ENCODE data around the gene SNX25. TPM values are rescaled to one million over a fixed set of nuclear protein-coding genes. Genes with fewer than 3 reads are reported as not detected.

SNX25 gene
- total RNA-seq, 1 donor from 2014 or later = 40.6 TPM

- DNase-seq (ENCODE audit: low read depth) = no peak
- H3K4me3 ChIP-seq (ENCODE audit: low read depth, low read length) = no peak overlapping the region
- TF ChIP-seq, protein P1, sequence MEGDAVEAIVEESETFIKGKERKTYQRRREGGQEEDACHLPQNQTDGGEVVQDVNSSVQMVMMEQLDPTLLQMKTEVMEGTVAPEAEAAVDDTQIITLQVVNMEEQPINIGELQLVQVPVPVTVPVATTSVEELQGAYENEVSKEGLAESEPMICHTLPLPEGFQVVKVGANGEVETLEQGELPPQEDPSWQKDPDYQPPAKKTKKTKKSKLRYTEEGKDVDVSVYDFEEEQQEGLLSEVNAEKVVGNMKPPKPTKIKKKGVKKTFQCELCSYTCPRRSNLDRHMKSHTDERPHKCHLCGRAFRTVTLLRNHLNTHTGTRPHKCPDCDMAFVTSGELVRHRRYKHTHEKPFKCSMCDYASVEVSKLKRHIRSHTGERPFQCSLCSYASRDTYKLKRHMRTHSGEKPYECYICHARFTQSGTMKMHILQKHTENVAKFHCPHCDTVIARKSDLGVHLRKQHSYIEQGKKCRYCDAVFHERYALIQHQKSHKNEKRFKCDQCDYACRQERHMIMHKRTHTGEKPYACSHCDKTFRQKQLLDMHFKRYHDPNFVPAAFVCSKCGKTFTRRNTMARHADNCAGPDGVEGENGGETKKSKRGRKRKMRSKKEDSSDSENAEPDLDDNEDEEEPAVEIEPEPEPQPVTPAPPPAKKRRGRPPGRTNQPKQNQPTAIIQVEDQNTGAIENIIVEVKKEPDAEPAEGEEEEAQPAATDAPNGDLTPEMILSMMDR (conservative IDR thresholded peaks at IDR 0.05; ENCODE audit: low read depth, low read length) = no peak
Measured at GRCh38 chr4:185259719-185260118, 50.3 kb downstream of the SNX25 start.

GRCh38 chr4:185261946-185262345, 52.5 kb downstream of the SNX25 start:
- no peak for DNase-seq (ENCODE audit: low read depth)
- TF ChIP-seq, protein P1 (conservative IDR thresholded peaks at IDR 0.05; ENCODE audit: low read depth, low read length) = no peak

GRCh38 chr4:185263419-185263818, 54.0 kb downstream of the SNX25 start:
- no peak overlapping the region for H3K4me3 ChIP-seq (ENCODE audit: low read depth, low read length)
- no peak for DNase-seq (ENCODE audit: low read depth)
- TF ChIP-seq, protein P1 (conservative IDR thresholded peaks at IDR 0.05; ENCODE audit: low read depth, low read length) = no peak

More at GRCh38 chr4:185261946-185262345, 52.5 kb downstream of the SNX25 start:
- H3K4me3 ChIP-seq (ENCODE audit: low read depth, low read length) = no peak overlapping the region

DNA sequence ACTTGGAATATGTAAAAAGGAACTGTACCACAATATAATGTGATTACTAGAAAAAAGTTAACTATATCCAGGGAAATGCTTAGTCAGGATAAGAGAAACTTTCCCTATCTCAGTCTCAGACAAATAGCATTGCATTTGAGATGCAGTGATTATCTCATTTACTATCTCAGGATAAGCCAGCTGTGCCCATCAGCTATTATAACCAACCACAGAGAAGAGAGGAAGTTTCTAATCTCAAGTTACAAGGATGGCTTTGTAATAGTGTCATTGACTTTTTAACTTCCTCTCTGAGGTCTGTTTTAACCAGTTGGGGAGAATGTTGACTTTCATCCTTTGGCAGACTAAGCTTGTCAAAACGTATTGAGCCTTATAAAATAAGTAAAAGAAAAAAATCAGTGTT, 56.5 kb downstream of the SNX25 start:
- no peak for DNase-seq (ENCODE audit: low read depth)
- TF ChIP-seq, protein P1 (conservative IDR thresholded peaks at IDR 0.05; ENCODE audit: low read depth, low read length) = no peak
- H3K4me3 ChIP-seq (ENCODE audit: low read depth, low read length) = no peak overlapping the region

GRCh38 chr4:185269286-185269685, 59.9 kb downstream of the SNX25 start:
- TF ChIP-seq, protein P1 (conservative IDR thresholded peaks at IDR 0.05; ENCODE audit: low read depth, low read length) = no peak
- no peak overlapping the region for H3K4me3 ChIP-seq (ENCODE audit: low read depth, low read length)
- DNase-seq (ENCODE audit: low read depth) = no peak

GRCh38 chr4:185270037-185270436, 60.6 kb downstream of the SNX25 start:
- H3K4me3 ChIP-seq (ENCODE audit: low read depth, low read length) = no peak overlapping the region
- TF ChIP-seq, protein P1 (conservative IDR thresholded peaks at IDR 0.05; ENCODE audit: low read depth, low read length) = no peak
- DNase-seq (ENCODE audit: low read depth) = no peak

GRCh38 chr4:185270885-185271284, 61.5 kb downstream of the SNX25 start:
- H3K4me3 ChIP-seq (ENCODE audit: low read depth, low read length) = no peak overlapping the region
- no peak for DNase-seq (ENCODE audit: low read depth)
- TF ChIP-seq, protein P1 (conservative IDR thresholded peaks at IDR 0.05; ENCODE audit: low read depth, low read length) = no peak
